ENCODE results near the gene DOCK1. TPM values are rescaled to one million over a fixed set of nuclear protein-coding genes. Genes with fewer than 3 reads are reported as not detected.

Gene DOCK1
- total and polyA plus RNA-seq, 3 donors from 2014 or later: 19.0 to 46.2 (median 32.0) TPM

DNA sequence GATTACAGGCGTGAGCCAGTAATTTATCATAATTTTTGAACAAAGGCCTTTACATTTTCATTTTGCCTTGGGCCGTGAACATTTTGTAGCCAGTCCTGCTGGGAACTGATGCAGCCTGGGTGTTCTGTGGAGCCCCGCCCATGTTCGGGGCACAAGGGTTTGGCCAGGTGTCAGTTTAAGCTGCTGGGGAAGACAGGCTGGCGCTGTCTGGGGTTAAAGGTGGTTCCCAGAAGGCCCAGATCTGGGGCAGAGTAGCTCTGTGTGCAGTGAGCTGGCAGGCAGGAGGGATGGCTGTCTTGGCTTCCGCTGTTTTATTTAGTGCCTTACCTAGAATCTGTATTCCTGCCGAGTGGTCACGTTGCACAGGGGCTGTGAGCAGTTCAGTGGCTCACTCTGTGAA, 50.2 kb downstream of the DOCK1 start:
- no peak for DNase-seq
- Histone ChIP-seq H3K27me3 (no peaks in the 10 kb centered on the region), H3K4me1 (no peaks in the 10 kb centered on the region), H3K27ac (no peak overlapping the region), H3K9me3 (no peaks in the 10 kb centered on the region), H3K4me3 (no peak overlapping the region), H3K36me3 (ENCODE audit: low read depth, missing control alignments) (no peaks in the 10 kb centered on the region)
- intact Hi-C loops (cut with DNase I; ENCODE audit: low total_unique reads): no loop called here
- TF ChIP-seq POLR2A (IDR thresholded peaks at IDR 0.05): no peak
- no peak for TF ChIP-seq CTCF (IDR thresholded peaks at IDR 0.05)
- WGBS, 2 donors: 77 to 80% methylated on average over 8 of the region's 8 CpGs

DNA sequence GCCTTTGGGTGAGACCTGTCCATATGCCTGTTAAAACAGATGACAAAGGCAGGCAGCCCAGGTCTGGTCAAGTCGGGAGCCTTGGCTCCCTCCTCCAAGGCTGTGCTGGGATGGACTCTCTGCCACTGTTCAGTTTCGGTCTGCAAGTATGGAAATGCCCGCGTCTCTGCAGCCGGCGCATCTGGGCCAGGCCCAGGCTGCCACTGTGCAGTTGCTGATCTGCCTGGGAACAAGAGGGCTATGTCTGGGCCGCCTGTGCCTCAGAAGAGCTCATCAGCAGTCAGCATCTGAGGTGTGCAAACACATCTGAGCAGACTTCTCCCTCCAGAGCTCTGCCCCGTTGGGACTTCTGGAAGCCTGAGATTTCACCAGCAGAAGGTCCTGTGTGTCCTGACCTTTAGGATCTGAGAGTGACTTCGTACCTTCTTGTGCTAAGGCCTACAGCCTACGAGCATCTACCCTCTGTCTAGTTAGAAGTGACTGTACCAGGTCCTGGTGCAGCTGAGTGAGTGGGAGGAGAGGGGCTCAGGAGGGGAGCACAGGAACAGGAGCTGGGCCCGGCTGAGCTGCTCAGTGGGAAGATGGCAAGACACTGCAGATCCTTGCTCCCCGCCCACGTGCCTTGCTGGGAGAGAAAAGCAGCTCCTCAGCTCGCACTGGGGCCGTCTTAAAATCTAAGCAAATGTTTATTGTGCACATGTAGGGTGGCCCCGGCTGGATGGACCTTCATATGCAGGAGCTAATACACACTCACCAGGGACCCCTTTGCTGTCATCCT, 50.9 kb downstream of the DOCK1 start:
- TF ChIP-seq POLR2A (IDR thresholded peaks at IDR 0.05) (no peak), CTCF (IDR thresholded peaks at IDR 0.05) (no peak)
- no peak for DNase-seq
- H3K27ac ChIP-seq: no peak overlapping the region
- intact Hi-C loops (cut with DNase I; ENCODE audit: low total_unique reads): no loop called here
- no peak overlapping the region for H3K4me3 ChIP-seq
- 39 to 61% methylated on average over 7 to 16 of the region's 16 CpGs for WGBS, 2 donors
- no peaks in the 10 kb centered on the region for H3K9me3 ChIP-seq
- H3K36me3 ChIP-seq (ENCODE audit: low read depth, missing control alignments): no peaks in the 10 kb centered on the region
- H3K4me1 ChIP-seq: no peaks in the 10 kb centered on the region
- H3K27me3 ChIP-seq: no peaks in the 10 kb centered on the region

DNA sequence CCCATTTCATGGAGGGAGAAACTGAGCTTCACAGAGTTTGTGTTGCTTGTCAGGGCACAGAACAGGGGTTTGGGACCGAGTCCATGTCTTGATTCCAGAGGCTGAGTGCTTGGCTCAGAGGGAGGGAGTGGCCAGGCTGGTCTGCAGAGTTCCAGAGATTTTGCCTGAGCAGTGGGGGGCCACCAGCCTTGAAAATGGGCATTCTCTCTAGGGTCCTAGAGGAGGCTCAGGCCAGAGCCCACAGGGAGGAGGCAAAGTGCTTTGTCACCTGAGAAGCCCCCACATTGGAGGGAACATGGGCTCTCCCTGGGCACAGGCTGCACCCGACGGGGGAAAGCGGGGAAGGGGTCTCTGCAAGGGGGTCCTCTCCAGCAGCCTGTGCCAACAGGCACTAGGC, 51.5 kb downstream of the DOCK1 start:
- WGBS, 2 donors: 47 to 74% methylated on average over 4 of the region's 4 CpGs
- Histone ChIP-seq H3K9me3 (no peaks in the 10 kb centered on the region), H3K4me1 (no peaks in the 10 kb centered on the region), H3K27ac (no peak overlapping the region), H3K4me3 (no peak overlapping the region), H3K36me3 (ENCODE audit: low read depth, missing control alignments) (no peaks in the 10 kb centered on the region), H3K27me3 (no peaks in the 10 kb centered on the region)
- no peak for DNase-seq
- intact Hi-C loops (cut with DNase I; ENCODE audit: low total_unique reads): no loop called here
- TF ChIP-seq CTCF (IDR thresholded peaks at IDR 0.05) (no peak), POLR2A (IDR thresholded peaks at IDR 0.05) (no peak)

GRCh38 chr10:126957111-126957510, 51.9 kb downstream of the DOCK1 start:
- Histone ChIP-seq H3K36me3 (ENCODE audit: low read depth, missing control alignments) (no peaks in the 10 kb centered on the region), H3K4me3 (no peak overlapping the region), H3K27ac (no peak overlapping the region), H3K27me3 (no peaks in the 10 kb centered on the region), H3K4me1 (no peaks in the 10 kb centered on the region), H3K9me3 (no peaks in the 10 kb centered on the region)
- DNase-seq: no peak
- no peak for TF ChIP-seq CTCF (IDR thresholded peaks at IDR 0.05)
- TF ChIP-seq POLR2A (IDR thresholded peaks at IDR 0.05): no peak
- intact Hi-C loops (cut with DNase I; ENCODE audit: low total_unique reads): no loop called here
- 56 to 71% methylated on average over 8 of the region's 8 CpGs for WGBS, 2 donors

DNA sequence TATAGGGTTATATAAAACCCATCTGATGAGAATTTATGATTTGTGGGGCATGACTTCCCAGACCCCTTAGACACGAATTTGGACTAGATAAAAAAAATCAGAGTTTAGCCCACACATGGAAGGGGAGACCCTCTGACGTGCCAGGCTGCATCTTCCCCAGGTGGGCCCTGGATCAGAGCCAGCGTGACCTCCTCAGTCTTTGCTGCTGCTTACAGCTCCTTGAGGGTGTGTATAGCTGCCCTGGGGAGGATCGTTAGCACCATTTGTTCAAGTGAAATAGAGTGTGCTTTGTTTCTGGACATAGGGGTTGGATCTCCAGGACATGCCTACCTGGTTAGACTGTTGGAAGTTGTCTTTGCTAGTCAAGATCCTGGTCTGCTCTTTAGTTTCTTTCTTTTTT, 54.2 kb downstream of the DOCK1 start:
- TF ChIP-seq CTCF (IDR thresholded peaks at IDR 0.05) (no peak), POLR2A (IDR thresholded peaks at IDR 0.05) (no peak)
- H3K27ac ChIP-seq: no peak overlapping the region
- intact Hi-C loops (cut with DNase I; ENCODE audit: low total_unique reads): no loop called here

More for the DNA sequence above, 54.2 kb downstream of the DOCK1 start:
- Histone ChIP-seq H3K27me3 (no peaks in the 10 kb centered on the region), H3K36me3 (ENCODE audit: low read depth, missing control alignments) (no peaks in the 10 kb centered on the region), H3K4me1 (peaks cover 3% of the 10 kb centered on the region), H3K9me3 (no peaks in the 10 kb centered on the region), H3K4me3 (no peak overlapping the region)
- WGBS, 2 donors: 85 to 96% methylated on average over 4 of the region's 4 CpGs
- no peak for DNase-seq
